OCI-M2 (cell line): ENCODE measurements around the gene SLC50A1.
"Not testable (repeated sequence)": the region's sequence is repeated elsewhere in the genome, so short reads cannot be mapped to it uniquely, and the experiment has no call there.

ENCODE experiments used
- DNase-seq: peaks from one replicate; lab custom pipeline; 2025; ENCODE audit not compliant: unreplicated experiment; lab: John Stamatoyannopoulos, UW

Gene SLC50A1

DNA sequence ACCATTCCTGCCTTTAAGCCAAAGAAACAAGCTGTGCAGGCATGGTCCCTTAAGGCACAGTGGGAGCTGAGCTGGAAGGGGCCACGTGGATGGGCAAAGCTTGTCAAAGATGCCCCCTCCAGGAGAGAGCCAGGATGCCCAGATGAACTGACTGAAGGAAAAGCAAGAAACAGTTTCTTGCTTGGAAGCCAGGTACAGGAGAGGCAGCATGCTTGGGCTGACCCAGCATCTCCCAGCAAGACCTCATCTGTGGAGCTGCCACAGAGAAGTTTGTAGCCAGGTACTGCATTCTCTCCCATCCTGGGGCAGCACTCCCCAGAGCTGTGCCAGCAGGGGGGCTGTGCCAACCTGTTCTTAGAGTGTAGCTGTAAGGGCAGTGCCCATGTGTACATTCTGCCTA is 1.3 kb upstream of the SLC50A1 start:
- no peak for DNase-seq

GRCh38 chr1:155134880-155135414 is 705 bp upstream of the SLC50A1 start:
- DNase-seq, result peak; percentile 27

DNA sequence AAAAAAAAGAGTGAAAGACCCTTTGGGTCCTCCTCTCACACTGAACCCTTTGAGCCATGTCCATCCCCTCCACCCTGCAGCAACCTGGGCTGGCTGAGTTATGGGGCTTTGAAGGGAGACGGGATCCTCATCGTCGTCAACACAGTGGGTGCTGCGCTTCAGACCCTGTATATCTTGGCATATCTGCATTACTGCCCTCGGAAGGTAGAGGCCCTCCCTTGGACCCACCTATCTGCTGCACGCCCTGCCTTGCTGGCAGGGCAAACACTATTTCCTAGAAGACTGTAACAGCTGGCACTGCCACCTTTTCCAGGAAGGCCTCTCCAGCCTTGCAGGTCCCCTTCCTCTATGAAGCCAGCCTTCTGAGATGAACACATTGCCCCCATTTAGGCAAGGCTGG is 1.1 kb downstream of the SLC50A1 start:
- DNase-seq, result no peak

GRCh38 chr1:155137154-155137949 is 1.7 kb downstream of the SLC50A1 start:
- DNase-seq, result no peak

- DNase-seq, result no peak
These were observed 4.4 kb downstream of the SLC50A1 start, which contains the start of gene DPM3 for GRCh38 chr1:155139895-155140629. DPM3 (minus strand) TSS chr1:155140531; CDS start chr1:155140240, 291 bp downstream.

GRCh38 chr1:155140630-155140953 is 4.9 kb downstream of the SLC50A1 start:
- no peak for DNase-seq

DNA sequence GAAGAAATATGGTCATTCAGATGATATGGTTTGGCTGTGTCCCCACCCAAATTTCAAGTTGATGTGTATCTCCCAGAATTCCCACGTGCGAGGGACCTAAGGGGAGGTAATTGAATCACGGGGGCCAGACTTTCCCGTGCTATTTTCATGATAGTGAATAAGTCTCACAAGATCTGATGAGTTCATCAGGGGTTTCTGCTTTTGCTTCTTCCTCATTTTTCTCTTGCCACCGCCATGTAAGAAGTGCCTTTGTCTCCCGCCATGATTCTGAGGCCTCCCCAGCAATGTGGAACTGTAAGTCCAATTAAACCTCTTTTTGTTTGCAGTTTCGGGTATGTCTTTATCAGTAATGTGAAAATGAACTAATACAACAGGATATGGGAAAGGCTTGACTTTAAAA is 6.1 kb downstream of the SLC50A1 start:
- no peak for DNase-seq

DNA sequence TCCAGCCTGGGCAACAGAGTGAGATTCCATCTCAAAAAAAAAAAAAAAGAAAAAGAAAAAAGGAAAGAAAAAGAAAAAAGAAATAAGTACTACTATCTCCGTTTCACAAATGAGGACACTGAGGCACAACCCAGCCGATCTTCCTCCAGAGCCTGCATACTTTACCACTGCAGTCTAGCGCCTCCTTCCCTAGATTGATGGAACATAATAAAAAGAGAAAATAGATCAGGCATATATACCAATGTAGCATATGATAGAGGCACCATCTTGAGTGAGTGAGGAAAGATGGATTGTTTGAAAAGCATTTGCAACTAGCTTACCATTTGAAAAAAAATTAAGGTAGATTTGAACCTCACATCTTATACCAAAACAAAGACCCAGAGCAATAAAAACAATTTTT is 9.8 kb downstream of the SLC50A1 start:
- DNase-seq, result no peak

- not testable (repeated sequence) for DNase-seq
These were observed 20.5 kb downstream of the SLC50A1 start for GRCh38 chr1:155155996-155156643.

- no peak for DNase-seq
These were observed 23.3 kb downstream of the SLC50A1 start for GRCh38 chr1:155158991-155159390.

DNA sequence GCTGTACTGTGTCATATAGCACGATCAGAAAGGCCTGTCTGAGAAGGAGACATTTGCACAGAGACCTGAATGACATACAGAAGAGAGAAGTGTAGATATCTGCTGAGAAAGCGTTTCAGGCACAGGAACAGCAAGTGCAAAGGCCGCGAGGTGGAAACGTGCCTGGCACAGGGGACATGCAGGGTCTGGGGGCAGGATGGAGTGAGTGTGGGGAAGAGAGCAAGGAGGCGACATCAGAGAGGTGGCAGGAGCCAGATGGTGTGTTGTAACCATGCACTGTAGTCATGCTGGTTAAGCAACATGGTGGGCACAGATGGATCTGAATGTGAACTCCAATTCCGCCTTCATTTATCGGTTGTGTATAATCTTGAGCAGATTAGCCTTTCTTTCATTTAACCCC is 24.5 kb downstream of the SLC50A1 start:
- no peak for DNase-seq

DNA sequence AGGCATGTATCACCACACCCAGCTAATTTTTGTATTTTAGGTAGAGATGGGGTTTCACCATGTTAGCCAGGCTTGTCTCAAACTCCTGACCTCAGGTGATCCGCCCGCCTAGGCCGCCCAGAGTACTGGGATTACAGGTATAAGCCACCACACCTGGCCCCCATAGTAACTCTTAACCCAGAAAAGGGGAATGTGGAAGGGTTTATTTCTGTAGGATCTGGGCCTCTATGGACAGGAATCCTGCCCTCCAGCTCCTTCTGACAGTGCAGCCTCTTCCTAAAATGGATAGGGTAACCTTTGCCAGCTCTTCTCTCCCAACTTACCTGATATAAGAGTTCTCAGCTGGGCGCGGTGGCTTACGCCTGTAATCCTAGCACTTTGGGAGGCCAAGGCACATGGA is 27.0 kb downstream of the SLC50A1 start:
- DNase-seq, result not testable (repeated sequence)

- not testable (repeated sequence) for DNase-seq
These were observed 28.1 kb downstream of the SLC50A1 start for GRCh38 chr1:155163785-155164184.

GRCh38 chr1:155164625-155165024 is 29.0 kb downstream of the SLC50A1 start:
- DNase-seq, result not testable (repeated sequence)

DNA sequence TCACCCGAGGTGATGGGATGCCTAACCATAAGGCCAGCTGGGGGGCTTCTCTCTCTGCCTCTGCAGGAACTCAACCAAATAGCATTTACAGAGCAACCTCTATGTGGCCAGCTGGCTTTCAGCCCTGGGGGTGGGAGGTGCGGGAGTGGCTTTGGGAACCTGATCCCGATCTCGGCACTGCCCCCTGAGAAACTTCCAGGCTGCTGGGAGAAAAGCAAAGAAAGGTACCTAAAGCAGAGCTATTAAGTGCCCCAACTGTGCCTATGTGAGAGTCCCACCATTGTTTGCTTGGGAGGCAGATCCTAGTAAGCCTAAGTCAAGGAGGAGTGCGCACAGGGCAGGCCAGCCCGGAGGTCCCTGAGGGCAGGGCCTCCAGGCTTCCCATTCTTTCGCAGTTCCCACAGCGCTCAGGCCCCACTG is 30.4 kb downstream of the SLC50A1 start:
- DNase-seq, result no peak

- no peak for DNase-seq
These were observed 31.0 kb downstream of the SLC50A1 start for GRCh38 chr1:155166471-155167165.

GRCh38 chr1:155167166-155168104 is 31.8 kb downstream of the SLC50A1 start:
- peak; percentile 67 for DNase-seq

DNA sequence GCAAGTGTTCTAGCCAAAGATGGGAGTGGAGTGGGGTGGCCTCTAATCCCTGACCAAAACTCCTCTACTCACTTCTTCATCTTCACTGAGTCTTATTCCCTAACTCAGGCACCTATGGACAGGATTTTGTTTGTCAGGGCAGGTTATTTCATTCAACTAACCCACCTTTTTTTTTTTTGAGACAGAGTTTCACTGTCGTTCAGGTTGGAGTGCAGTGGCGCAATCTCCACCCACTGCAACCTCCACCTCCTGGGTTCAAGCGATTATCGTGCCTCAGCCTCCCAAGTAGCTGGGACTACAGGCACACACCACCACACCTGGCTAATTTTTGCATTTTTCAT is 32.4 kb downstream of the SLC50A1 start:
- not testable (repeated sequence) for DNase-seq

- no peak for DNase-seq
These were observed 33.0 kb downstream of the SLC50A1 start for GRCh38 chr1:155168456-155169210.
